HG03280 (cell line): ENCODE results near the gene TLE1.
"Not testable (repeated sequence)": the region's sequence is repeated elsewhere in the genome, so short reads cannot be mapped to it uniquely, and the experiment has no call there.

ENCODE experiments used
- ATAC-seq: cut with Tn5 transposase; IDR thresholded peaks from one replicate; pipeline ENCODE4 v1.9.1; 2021; ENCODE audit warnings: mild to moderate bottlenecking, moderate library complexity; ENCODE audit not compliant: unreplicated experiment

TLE1 gene

GRCh38 chr9:81623778-81624177 is 65.6 kb downstream of the TLE1 start:
- no peak for ATAC-seq

- ATAC-seq: no peak
Measured at GRCh38 chr9:81622471-81623255, 66.7 kb downstream of the TLE1 start.

- no peak for ATAC-seq
Measured at GRCh38 chr9:81621785-81622259, 67.5 kb downstream of the TLE1 start.

GRCh38 chr9:81621118-81621517 is 68.2 kb downstream of the TLE1 start:
- ATAC-seq: no peak

GRCh38 chr9:81620002-81620390 is 69.4 kb downstream of the TLE1 start:
- peak; percentile 56 for ATAC-seq

- peak; percentile 71 for ATAC-seq
Measured at GRCh38 chr9:81619353-81620001, 69.9 kb downstream of the TLE1 start.

- no peak for ATAC-seq
Measured at GRCh38 chr9:81618923-81619322, 70.4 kb downstream of the TLE1 start.

GRCh38 chr9:81616141-81616540 is 73.2 kb downstream of the TLE1 start:
- no peak for ATAC-seq

- ATAC-seq: no peak
Measured at GRCh38 chr9:81614335-81614734, 75.0 kb downstream of the TLE1 start.

GRCh38 chr9:81613002-81613812 is 76.1 kb downstream of the TLE1 start:
- ATAC-seq: no peak

GRCh38 chr9:81611664-81612063 is 77.7 kb downstream of the TLE1 start:
- ATAC-seq: no peak

GRCh38 chr9:81610740-81611107 is 78.6 kb downstream of the TLE1 start:
- ATAC-seq: no peak

GRCh38 chr9:81609782-81610739 is 79.3 kb downstream of the TLE1 start:
- ATAC-seq: no peak

- ATAC-seq: no peak
Measured at GRCh38 chr9:81608289-81608657, 81.1 kb downstream of the TLE1 start.

GRCh38 chr9:81607593-81608288 is 81.6 kb downstream of the TLE1 start:
- no peak for ATAC-seq

- ATAC-seq: not testable (repeated sequence)
Measured at GRCh38 chr9:81606261-81606660, 83.1 kb downstream of the TLE1 start.

- no peak for ATAC-seq
Measured at GRCh38 chr9:81605170-81605670, 84.1 kb downstream of the TLE1 start.

- ATAC-seq: no peak
Measured at GRCh38 chr9:81604306-81605169, 84.8 kb downstream of the TLE1 start.
